K562 (cell line): ENCODE results near the gene ASIC1. TPM values are rescaled to one million over a fixed set of nuclear protein-coding genes. Genes with fewer than 3 reads are reported as not detected.

Experiments
- ARID2 ChIP-seq: fragments of 450-650 bp; IDR thresholded peaks from 2 replicates; pipeline ENCODE4 v1.6.1; 2017; ENCODE audit warnings: antibody characterized with exemption, mild to moderate bottlenecking
- BRCA1 ChIP-seq, 2 experiments: fragments of 450-650 bp in 1 of 2; sonication (generic) in 1 of 2; formaldehyde crosslinking in 1 of 2; IDR thresholded peaks; 2 replicates each; pipeline versions ENCODE4 v1.5.0 to v1.6.1; 2017 to 2020; ENCODE audit warnings: mild to moderate bottlenecking in 1 of 2, missing genetic modification reagents in 1 of 2
- CEBPZ ChIP-seq: fragments of 150-350 bp; IDR thresholded peaks from 2 replicates; pipeline ENCODE4 v1.6.1; 2014; ENCODE audit warnings: low read depth, mild to moderate bottlenecking, low read length, borderline replicate concordance
- DLX4 ChIP-seq: fragments of 250-450 bp; sonication (Bioruptor Pico); IDR thresholded peaks from 2 replicates; pipeline ENCODE4 v1.6.1; 2021; ENCODE audit warnings: mild to moderate bottlenecking
- E2F3 ChIP-seq: fragments of 250-450 bp; sonication (Bioruptor Pico); IDR thresholded peaks from 2 replicates; pipeline ENCODE4 v1.4.0; 2020; ENCODE audit warnings: mild to moderate bottlenecking
- FOSL1 ChIP-seq: fragments of 200-800 bp; sonication (Bioruptor generic); conservative IDR thresholded peaks from 2 replicates; pipeline ENCODE4 v1.6.1; 2016; ENCODE audit warnings: missing genetic modification characterization, missing compliant biosample characterization
- HEY1 ChIP-seq: fragments of 250-450 bp; sonication (Bioruptor Pico); IDR thresholded peaks from 2 replicates; pipeline ENCODE4 v1.5.0; 2020; ENCODE audit warnings: mild to moderate bottlenecking, moderate library complexity, borderline replicate concordance
- IRF9 ChIP-seq: fragments of 450-650 bp; IDR thresholded peaks from 2 replicates; pipeline ENCODE4 v1.6.1; 2016; ENCODE audit warnings: missing biosample characterization, missing genetic modification characterization
- KAT8 ChIP-seq: fragments of 450-650 bp; IDR thresholded peaks from 2 replicates; pipeline ENCODE4 v1.6.1; 2016; ENCODE audit warnings: low read depth, mild to moderate bottlenecking
- KDM1A ChIP-seq, 2 experiments: fragments of 450-650 bp; IDR thresholded peaks; 2 replicates each; pipeline ENCODE4 v1.6.1; 2016; ENCODE audit warnings: mild to moderate bottlenecking in 2 of 2
- KDM5B ChIP-seq: fragments of 200-600 bp; sonication (generic); IDR thresholded peaks from 2 replicates; pipeline ENCODE4 v1.6.1; 2012; ENCODE audit warnings: low read depth, mild to moderate bottlenecking, moderate library complexity, low read length, control low read depth, inconsistent platforms; ENCODE audit not compliant: insufficient replicate concordance
- MCM7 ChIP-seq, 2 experiments: fragments of 450-650 bp; IDR thresholded peaks; 2 replicates each; pipeline ENCODE4 v1.6.1; 2016 to 2018
- MYNN ChIP-seq, 2 experiments: sonication (generic); formaldehyde crosslinking in 1 of 2; IDR thresholded peaks; 2 replicates each; pipeline versions ENCODE4 v1.5.0 to v1.6.1; 2016 to 2020; ENCODE audit warnings: antibody characterized with exemption in 1 of 2, missing genetic modification reagents in 1 of 2
- NCOA6 ChIP-seq: fragments of 450-650 bp; IDR thresholded peaks from 2 replicates; pipeline ENCODE4 v1.6.1; 2017; ENCODE audit warnings: mild to moderate bottlenecking
- NR0B1 ChIP-seq: fragments of 450-650 bp; IDR thresholded peaks from one replicate; pipeline ENCODE4 v1.6.1; 2018; ENCODE audit warnings: mild to moderate bottlenecking, moderate library complexity; ENCODE audit not compliant: partially characterized antibody
- NR3C1 ChIP-seq: sonication (generic); formaldehyde crosslinking; IDR thresholded peaks from 2 replicates; pipeline ENCODE4 v1.8.1; 2022; ENCODE audit warnings: missing genetic modification reagents
- POU5F1 ChIP-seq: fragments of 150-350 bp; IDR thresholded peaks from 2 replicates; pipeline ENCODE4 v1.6.1; 2014; ENCODE audit warnings: borderline replicate concordance, low read length, low read depth, mild to moderate bottlenecking; ENCODE audit not compliant: partially characterized antibody
- RBM39 ChIP-seq: fragments of 200-400 bp; formaldehyde crosslinking; optimal IDR thresholded peaks from 2 replicates; pipeline ENCODE3; 2018; ENCODE audit warnings: low read depth, low read length
- RFX5 ChIP-seq: IDR thresholded peaks from 2 replicates; pipeline ENCODE4 v1.6.1; 2011; ENCODE audit warnings: low read depth, mild to moderate bottlenecking, improper control_type of control experiment, low read length
- SLC30A9 ChIP-seq: fragments of 250-450 bp; sonication (Bioruptor Pico); IDR thresholded peaks from 2 replicates; pipeline ENCODE4 v1.8.0; 2022; ENCODE audit warnings: mild to moderate bottlenecking, moderate library complexity
- ZNF134 ChIP-seq: fragments of 250-450 bp; sonication (Bioruptor Pico); conservative IDR thresholded peaks from 2 replicates; pipeline ENCODE4 v1.4.0; 2020
- ZNF165 ChIP-seq: fragments of 250-450 bp; sonication (Bioruptor Pico); IDR thresholded peaks from 2 replicates; pipeline ENCODE4 v1.4.0; 2020; ENCODE audit warnings: borderline replicate concordance
- ZNF217 ChIP-seq: sonication (generic); formaldehyde crosslinking; IDR thresholded peaks from 2 replicates; pipeline ENCODE4 v1.8.0; 2022; ENCODE audit warnings: mild to moderate bottlenecking, missing genetic modification reagents
- polyA plus RNA-seq, 8 experiments: library from polyadenylated mRNA; depleted of rRNA in 4 of 8; stranded (reverse) in 5 of 8; unstranded in 3 of 8; fragments of >200 nt; fragmentation: Nextera tagmentation in 2 of 8; fragmentation: Illumina TruSeq in 1 of 8; extraction: Ambion mirVana in 2 of 8; extraction: Trizol in 1 of 8; gene quantifications; 2 replicates each; pipeline versions ENCODE4 v1.2.1 to v1.2.3, GENCODE V29; 2011 to 2014; ENCODE audit warnings: inconsistent platforms in 1 of 8, missing spikeins in 1 of 8
- total RNA-seq, 7 experiments: library from RNA; depleted of rRNA in 6 of 7; stranded (reverse); fragments of >200 nt in 6 of 7; fragmentation: Illumina TruSeq in 2 of 7; extraction: Trizol in 2 of 7; gene quantifications; 2 replicates each; pipeline versions ENCODE4 v1.2.1 to v1.2.3, GENCODE V29; 2011 to 2021; ENCODE audit warnings: low replicate concordance in 1 of 7

Gene ASIC1
- total and polyA plus RNA-seq, 9 of the 15 experiments (the other 6 are each of a cell fraction or from before 2014, with no cell fraction given) = 0.01 to 1.7 (median 0.45) TPM

GRCh38 chr12:50025187-50026059 lies 32.0 kb upstream of the ASIC1 start, which contains the start of gene RACGAP1 (continued):
- TF ChIP-seq ZNF134 (CRISPR knock-in tag) (no peak), DLX4 (CRISPR knock-in tag) (no peak), KAT8 (no peak), E2F3 (CRISPR knock-in tag) (peak; percentile 70), KDM5B (peak; percentile 67), MYNN (IDR thresholded peaks at IDR 0.05) (no peak), MYNN (CRISPR knock-in tag; IDR thresholded peaks at IDR 0.05) (no peak), ZNF165 (CRISPR knock-in tag) (no peak), ARID2 (0 out of 2 replicates have a peak, but pooled peaks have one; percentile 16), NR0B1 (no peak), NCOA6 (no peak; the same call in 1 of the 2 replicates), KDM1A (IDR thresholded peaks at IDR 0.05) (no peak), POU5F1 (peak; percentile 50), SLC30A9 (CRISPR knock-in tag) (no peak), CEBPZ (no peak), MCM7 (IDR thresholded peaks at IDR 0.05) (no peak), RFX5 (0 out of 2 replicates have a peak, but pooled peaks have one; percentile 34), ZNF217 (CRISPR knock-in tag) (no peak), RBM39 (no peak), HEY1 (CRISPR knock-in tag) (no peak), BRCA1 (IDR thresholded peaks at IDR 0.05) (no peak), BRCA1 (CRISPR knock-in tag; IDR thresholded peaks at IDR 0.05) (no peak), IRF9 (tag) (no peak), FOSL1 (tag) (peak; percentile 14; the same call in 1 of the 2 replicates), NR3C1 (no peak)
